OCI-LY7 (cell line): ENCODE results near the gene NAALADL2.

Experiments
- CTCF ChIP-seq: fragments of 200-600 bp; sonication (generic); conservative IDR thresholded peaks from 2 replicates; pipeline ENCODE4 v1.5.1; 2014; ENCODE audit warnings: mild to moderate bottlenecking, antibody characterized with exemption, low read length, moderate library complexity, mixed read lengths
- EZH2phosphoT487 ChIP-seq: fragments of 200-600 bp; sonication (generic); IDR thresholded peaks from 2 replicates; pipeline ENCODE4 v1.6.1; 2018; ENCODE audit warnings: low read depth, borderline replicate concordance, mild to moderate bottlenecking, mixed run types, antibody characterized with exemption, low read length, moderate library complexity, mixed read lengths

- no peak for TF ChIP-seq CTCF
- no peak for TF ChIP-seq EZH2phosphoT487
These were observed 24.9 kb downstream of the NAALADL2 start for GRCh38 chr3:174883881-174884675.
